Inflammatory macrophage treated with lipopolysaccharide for 1 hour (primary cell): Measurements from ENCODE around the gene YIPF2.

Source experiments
- DNase-seq, 2 donors: peaks; one replicate each; pipeline ENCODE4 v3.0.0-alpha.2; 2020 to 2022

The YIPF2 gene

DNA sequence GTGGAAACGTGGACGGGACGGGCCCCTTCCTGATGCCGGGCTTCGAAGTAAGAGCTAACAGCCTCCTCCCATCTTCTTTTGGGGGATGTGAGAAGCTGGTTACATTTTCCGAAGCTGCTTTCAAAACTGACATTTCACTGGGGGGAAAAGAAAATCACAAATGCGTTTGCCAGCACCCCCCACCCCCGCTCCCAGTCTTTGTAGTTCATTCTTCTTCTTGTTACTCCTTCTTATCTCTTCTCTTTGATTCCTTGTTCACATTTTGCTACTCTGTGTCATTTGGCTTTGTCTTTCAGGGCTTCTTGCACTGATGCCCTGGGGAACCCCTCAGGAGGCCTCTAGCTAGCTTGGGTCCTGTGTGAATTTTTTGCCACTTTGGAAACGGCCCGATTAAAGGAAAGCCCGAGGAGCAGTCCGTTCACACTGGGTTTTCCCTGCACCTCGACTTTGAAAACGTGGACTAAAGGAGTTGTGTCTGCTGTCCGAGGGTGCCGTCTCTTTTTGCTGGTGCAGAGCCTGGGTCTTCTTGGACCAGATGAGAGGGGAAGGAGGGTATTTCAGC is 55.8 kb downstream of the YIPF2 start:
- DNase-seq, result no peak
